Parathyroid adenoma (tissue), 2 donors: ENCODE results near the gene KLK3.
"Not testable (repeated sequence)": the region's sequence is repeated elsewhere in the genome, so short reads cannot be mapped to it uniquely, and the experiment has no call there.

Experiments used
- H2AFZ ChIP-seq: fragments of 300-600 bp; sonication (generic); one replicate; pipeline ENCODE4 v1.7.0; 2017; ENCODE audit warnings: antibody characterized with exemption, mild to moderate bottlenecking
- H3K27ac ChIP-seq: fragments of 300-600 bp; sonication (generic); one replicate; pipeline ENCODE4 v1.7.0; 2017
- H3K27me3 ChIP-seq: fragments of 300-600 bp; sonication (generic); one replicate; pipeline ENCODE4 v1.7.0; 2017; ENCODE audit warnings: low read length; ENCODE audit not compliant: control insufficient read depth, insufficient read depth
- H3K36me3 ChIP-seq: fragments of 300-600 bp; sonication (generic); one replicate; pipeline ENCODE4 v1.7.0; 2017; ENCODE audit warnings: low read length; ENCODE audit not compliant: control insufficient read depth, insufficient read depth
- H3K4me1 ChIP-seq: fragments of 300-600 bp; sonication (generic); one replicate; pipeline ENCODE4 v1.7.0; 2017; ENCODE audit warnings: control low read depth
- H3K4me2 ChIP-seq: fragments of 300-600 bp; sonication (generic); one replicate; pipeline ENCODE4 v1.7.0; 2017; ENCODE audit warnings: low read length
- H3K4me3 ChIP-seq: fragments of 300-600 bp; sonication (generic); one replicate; pipeline ENCODE4 v1.7.0; 2017; ENCODE audit warnings: low read depth, low read length
- H3K79me2 ChIP-seq: fragments of 300-600 bp; sonication (generic); one replicate; pipeline ENCODE4 v1.7.0; 2017; ENCODE audit warnings: control low read depth
- H3K9ac ChIP-seq: fragments of 300-600 bp; sonication (generic); one replicate; pipeline ENCODE4 v1.7.0; 2017; ENCODE audit warnings: mild to moderate bottlenecking
- H3K9me3 ChIP-seq: fragments of 300-600 bp; sonication (generic); one replicate; pipeline ENCODE4 v1.7.0; 2017; ENCODE audit warnings: low read length; ENCODE audit not compliant: control insufficient read depth
- CTCF ChIP-seq: fragments of 300-600 bp; sonication (generic); IDR thresholded peaks from one replicate; pipeline ENCODE4 v1.7.0; 2017; ENCODE audit warnings: antibody characterized with exemption, mild to moderate bottlenecking
- donor health status: primary hyperparathyroidism.

Gene KLK3

GRCh38 chr19:50854636-50855410, at the start of gene KLK3:
KLK3 (plus strand) TSS chr19:50854915; CDS start chr19:50854956, 41 bp downstream.
- H2AFZ ChIP-seq: no peak within 1 kb of the TSS
- H3K79me2 ChIP-seq: no peaks in the 10 kb centered on the region

DNA sequence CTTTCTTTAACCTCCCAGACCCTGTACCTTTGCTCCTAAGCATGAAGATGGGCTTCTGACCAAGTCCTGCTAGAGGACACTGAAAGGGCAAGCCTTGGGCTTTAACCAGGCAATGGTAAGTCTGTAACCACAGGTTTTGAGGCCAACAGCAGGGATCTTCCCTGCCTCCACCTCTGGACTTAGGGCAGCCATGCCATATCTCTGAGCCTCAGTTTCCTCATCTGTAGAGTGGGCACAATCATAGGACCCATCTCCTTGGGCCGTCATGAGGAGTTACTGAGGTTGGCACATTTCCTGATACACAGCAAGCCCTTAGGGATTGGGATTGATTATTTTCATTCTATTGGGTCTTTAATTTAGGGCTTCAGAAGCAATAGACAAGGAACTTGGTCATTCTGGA, 45.9 kb upstream of the KLK3 start:
- no peak overlapping the region for H3K27ac ChIP-seq
- no peak overlapping the region for H3K9ac ChIP-seq
- no peaks in the 10 kb centered on the region for H3K9me3 ChIP-seq
- no peaks in the 10 kb centered on the region for H3K36me3 ChIP-seq
- no peak overlapping the region for H3K4me3 ChIP-seq
- H3K4me1 ChIP-seq: no peaks in the 10 kb centered on the region
- no peaks in the 10 kb centered on the region for H3K79me2 ChIP-seq
- no peaks in the 10 kb centered on the region for H3K27me3 ChIP-seq
- TF ChIP-seq CTCF: no peak
- no peak overlapping the region for H2AFZ ChIP-seq
- no peak overlapping the region for H3K4me2 ChIP-seq

More at GRCh38 chr19:50854636-50855410, at the start of gene KLK3:
- H3K36me3 ChIP-seq: no peaks in the 10 kb centered on the region
- H3K27ac ChIP-seq: no peak within 1 kb of the TSS
- H3K4me1 ChIP-seq: peaks cover 13% of the 10 kb centered on the region
- no peak within 1 kb of the TSS for H3K4me3 ChIP-seq
- TF ChIP-seq CTCF: no peak
- no peak within 1 kb of the TSS for H3K9ac ChIP-seq
- H3K9me3 ChIP-seq: no peaks in the 10 kb centered on the region
- H3K4me2 ChIP-seq: no peak within 1 kb of the TSS
- no peaks in the 10 kb centered on the region for H3K27me3 ChIP-seq

- not testable (repeated sequence) for H3K27ac ChIP-seq, H3K9ac ChIP-seq, H3K9me3 ChIP-seq, H3K4me2 ChIP-seq, H3K36me3 ChIP-seq, H3K79me2 ChIP-seq, H3K4me1 ChIP-seq, H2AFZ ChIP-seq, H3K4me3 ChIP-seq, H3K27me3 ChIP-seq
These were observed 43.0 kb upstream of the KLK3 start for GRCh38 chr19:50811622-50812238.

- H3K4me1 ChIP-seq: no peaks in the 10 kb centered on the region
These were observed 42.2 kb upstream of the KLK3 start for GRCh38 chr19:50812474-50812873.

More at GRCh38 chr19:50812474-50812873, 42.2 kb upstream of the KLK3 start:
- no peaks in the 10 kb centered on the region for H3K9me3 ChIP-seq
- H3K4me2 ChIP-seq: no peak overlapping the region
- H3K27me3 ChIP-seq: no peaks in the 10 kb centered on the region
- H3K27ac ChIP-seq: no peak overlapping the region
- no peak overlapping the region for H2AFZ ChIP-seq
- H3K36me3 ChIP-seq: no peaks in the 10 kb centered on the region
- no peak for TF ChIP-seq CTCF
- H3K9ac ChIP-seq: no peak overlapping the region
- H3K79me2 ChIP-seq: no peaks in the 10 kb centered on the region
- H3K4me3 ChIP-seq: no peak overlapping the region
